ENCODE results near the gene CTTNBP2.

The CTTNBP2 gene

GRCh38 chr7:117895276-117895675 lies 22.0 kb upstream of the CTTNBP2 start:
- Histone ChIP-seq H3K27ac (no peak overlapping the region), H3K9me3 (replicated peaks in 1 of 11) (no peaks in the 10 kb centered on the region), H3K27me3 (no peaks in the 10 kb centered on the region), H3K4me3 (no peak overlapping the region), H4K20me1 (no peaks in the 10 kb centered on the region), H3K36me3 (no peaks in the 10 kb centered on the region), H3K4me2 (no peak overlapping the region), H3K9ac (no peak overlapping the region), H3K4me1 (peaks cover 0 to 17% (median 0%) of the 10 kb centered on the region in 10 experiments; a peak in 4 of 20 replicates)
- TF ChIP-seq Cebpa-rat (IDR thresholded peaks at IDR 0.05), result no peak

- H3K4me1 ChIP-seq, result peaks cover 0 to 15% (median 0%) of the 10 kb centered on the region in 10 experiments; a peak in 4 of 20 replicates
- H3K36me3 ChIP-seq, result no peaks in the 10 kb centered on the region
- H3K27ac ChIP-seq, result no peak overlapping the region
- no peaks in the 10 kb centered on the region for H3K27me3 ChIP-seq
- no peak overlapping the region for H3K4me3 ChIP-seq
- no peak overlapping the region for H3K9ac ChIP-seq
- H3K9me3 ChIP-seq (replicated peaks in 1 of 11), result no peaks in the 10 kb centered on the region
- no peak overlapping the region for H3K4me2 ChIP-seq
- no peaks in the 10 kb centered on the region for H4K20me1 ChIP-seq
- no peak for TF ChIP-seq Cebpa-rat (IDR thresholded peaks at IDR 0.05)
Observed at GRCh38 chr7:117894037-117894436, 20.8 kb upstream of the CTTNBP2 start.

- Histone ChIP-seq H3K9me3 (replicated peaks in 1 of 11) (no peaks in the 10 kb centered on the region), H3K4me1 (0 out of 20 replicates have a peak, but pooled peaks cover 0 to 7% (median 0%) of the 10 kb centered on the region in 10 experiments), H3K9ac (no peak overlapping the region), H3K36me3 (no peaks in the 10 kb centered on the region), H3K4me3 (no peak overlapping the region), H3K27ac (no peak overlapping the region), H4K20me1 (no peaks in the 10 kb centered on the region), H3K27me3 (no peaks in the 10 kb centered on the region), H3K4me2 (no peak overlapping the region)
- TF ChIP-seq Cebpa-rat (IDR thresholded peaks at IDR 0.05), result no peak
Observed at GRCh38 chr7:117892821-117893220, 19.6 kb upstream of the CTTNBP2 start.

- no peak overlapping the region for H3K4me3 ChIP-seq
- H3K9me3 ChIP-seq (replicated peaks in 1 of 11), result no peaks in the 10 kb centered on the region
- no peak overlapping the region for H3K9ac ChIP-seq
- H3K27me3 ChIP-seq, result no peaks in the 10 kb centered on the region
- no peak for TF ChIP-seq Cebpa-rat (IDR thresholded peaks at IDR 0.05)
- no peak overlapping the region for H3K4me2 ChIP-seq
- no peaks in the 10 kb centered on the region for H3K36me3 ChIP-seq
- no peak overlapping the region for H3K27ac ChIP-seq
- 0 out of 20 replicates have a peak, but pooled peaks cover 0 to 7% (median 0%) of the 10 kb centered on the region in 10 experiments for H3K4me1 ChIP-seq
- H4K20me1 ChIP-seq, result no peaks in the 10 kb centered on the region
Observed at GRCh38 chr7:117889611-117890010, 16.4 kb upstream of the CTTNBP2 start.

- H4K20me1 ChIP-seq, result no peaks in the 10 kb centered on the region
- no peak overlapping the region for H3K27ac ChIP-seq
- no peaks in the 10 kb centered on the region for H3K27me3 ChIP-seq
- H3K4me1 ChIP-seq, result 0 out of 20 replicates have a peak, but pooled peaks cover 0 to 7% (median 0%) of the 10 kb centered on the region in 10 experiments
- no peak overlapping the region for H3K9ac ChIP-seq
- no peak for TF ChIP-seq Cebpa-rat (IDR thresholded peaks at IDR 0.05)
- no peak overlapping the region for H3K4me3 ChIP-seq
- H3K9me3 ChIP-seq (replicated peaks in 1 of 11), result no peaks in the 10 kb centered on the region
- no peak overlapping the region for H3K4me2 ChIP-seq
- H3K36me3 ChIP-seq, result no peaks in the 10 kb centered on the region
Observed at GRCh38 chr7:117888627-117889026, 15.4 kb upstream of the CTTNBP2 start.

- Histone ChIP-seq H3K4me3 (no peak overlapping the region), H3K27ac (no peak overlapping the region), H3K36me3 (no peaks in the 10 kb centered on the region), H3K9ac (no peak overlapping the region), H3K4me2 (no peak overlapping the region), H3K9me3 (replicated peaks in 1 of 11) (no peaks in the 10 kb centered on the region; a peak in 1 of 22 replicates), H4K20me1 (no peaks in the 10 kb centered on the region), H3K4me1 (no peaks in the 10 kb centered on the region), H3K27me3 (no peaks in the 10 kb centered on the region)
- TF ChIP-seq Cebpa-rat (IDR thresholded peaks at IDR 0.05), result no peak
Observed at GRCh38 chr7:117882594-117882993, 9.4 kb upstream of the CTTNBP2 start.

- Histone ChIP-seq H3K9me3 (replicated peaks in 1 of 11) (peaks cover 16 to 21% (median 18%) of the 10 kb centered on the region in 11 experiments), H3K4me3 (no peak overlapping the region), H3K27ac (no peak overlapping the region), H3K4me1 (peaks cover 0 to 9% (median 0%) of the 10 kb centered on the region in 10 experiments; a peak in 2 of 20 replicates), H3K4me2 (no peak overlapping the region), H3K36me3 (no peaks in the 10 kb centered on the region), H4K20me1 (no peaks in the 10 kb centered on the region), H3K9ac (no peak overlapping the region), H3K27me3 (no peaks in the 10 kb centered on the region)
- no peak for TF ChIP-seq Cebpa-rat (IDR thresholded peaks at IDR 0.05)
Observed at GRCh38 chr7:117876761-117877160, 3.5 kb upstream of the CTTNBP2 start.

- Histone ChIP-seq H3K27me3 (no peaks in the 10 kb centered on the region), H3K9ac (no peak overlapping the region), H3K4me3 (no peak overlapping the region), H3K4me1 (peaks cover 0 to 9% (median 0%) of the 10 kb centered on the region in 10 experiments; a peak in 2 of 20 replicates), H3K36me3 (no peaks in the 10 kb centered on the region), H3K9me3 (replicated peaks in 1 of 11) (peaks cover 16 to 21% (median 18%) of the 10 kb centered on the region in 11 experiments), H4K20me1 (no peaks in the 10 kb centered on the region), H3K27ac (no peak overlapping the region), H3K4me2 (peak overlapping the region in 2 of 11 experiments; percentile 23 to 27; a peak in 3 of 22 replicates)
- TF ChIP-seq Cebpa-rat (IDR thresholded peaks at IDR 0.05), result no peak
Observed at GRCh38 chr7:117875566-117875965, 2.3 kb upstream of the CTTNBP2 start.

- no peak overlapping the region for H3K4me2 ChIP-seq
- H3K27ac ChIP-seq, result no peak overlapping the region
- peaks cover 16 to 21% (median 18%) of the 10 kb centered on the region in 11 experiments for H3K9me3 ChIP-seq (replicated peaks in 1 of 11)
- H4K20me1 ChIP-seq, result no peaks in the 10 kb centered on the region
- no peaks in the 10 kb centered on the region for H3K27me3 ChIP-seq
- H3K36me3 ChIP-seq, result no peaks in the 10 kb centered on the region
- no peak overlapping the region for H3K9ac ChIP-seq
- no peak overlapping the region for H3K4me3 ChIP-seq
- peaks cover 0 to 9% (median 0%) of the 10 kb centered on the region in 10 experiments; a peak in 2 of 20 replicates for H3K4me1 ChIP-seq
- TF ChIP-seq Cebpa-rat (IDR thresholded peaks at IDR 0.05), result no peak
Observed at GRCh38 chr7:117874191-117874700, 1.0 kb upstream of the CTTNBP2 start.

Data from BLaER1 treated with 17β-estradiol and CSF1 and Interleukin-3, amounts not matched to agents 10 nM and 100 nM (cell line).